Mesenchymal stem cell (in vitro differentiated cells and primary cell): ENCODE results near the gene EPB41L2.

Experiments
- DNase-seq: peaks from one replicate; pipeline ENCODE4 v3.0.0-alpha.2; 2013
- H2AFZ ChIP-seq: one replicate; pipeline ENCODE4 v1.6.1; 2013; ENCODE audit warnings: low read depth, mild to moderate bottlenecking, control low read depth, inconsistent platforms, low read length, moderate library complexity
- H2AK5ac ChIP-seq: 2 replicates; pipeline ENCODE4 v1.6.1; 2013; ENCODE audit warnings: low read length, moderate library complexity, mild to moderate bottlenecking, inconsistent platforms; ENCODE audit not compliant: severe bottlenecking
- H2BK120ac ChIP-seq: one replicate; pipeline ENCODE4 v1.6.1; 2013; ENCODE audit warnings: low read depth, mild to moderate bottlenecking, inconsistent platforms, low read length, moderate library complexity
- H2BK12ac ChIP-seq, 2 experiments: one replicate each; pipeline ENCODE4 v1.6.1; 2013; ENCODE audit warnings: inconsistent platforms in 2 of 2, low read length in 2 of 2, mild to moderate bottlenecking in 2 of 2, moderate library complexity in 2 of 2, control low read depth in 1 of 2
- H2BK15ac ChIP-seq: one replicate; pipeline ENCODE4 v1.6.1; 2013; ENCODE audit warnings: mild to moderate bottlenecking, low read depth, inconsistent platforms; ENCODE audit not compliant: poor library complexity, severe bottlenecking
- H2BK5ac ChIP-seq: 2 replicates; pipeline ENCODE4 v1.6.1; 2013; ENCODE audit warnings: low read depth, mild to moderate bottlenecking, low read length, control low read depth, inconsistent platforms; ENCODE audit not compliant: poor library complexity, severe bottlenecking
- H3K14ac ChIP-seq, 2 experiments: one replicate each; pipeline ENCODE4 v1.6.1; 2013; ENCODE audit warnings: inconsistent platforms in 2 of 2, low read length in 2 of 2, control low read depth in 1 of 2, mild to moderate bottlenecking in 1 of 2, moderate library complexity in 1 of 2
- H3K18ac ChIP-seq, 2 experiments: one replicate each; pipeline ENCODE4 v1.6.1; 2013; ENCODE audit warnings: inconsistent platforms in 2 of 2, low read length in 2 of 2, control low read depth in 1 of 2, low read depth in 1 of 2, mild to moderate bottlenecking in 1 of 2
- H3K23ac ChIP-seq, 2 experiments: one replicate each; pipeline ENCODE4 v1.6.1; 2013; ENCODE audit warnings: inconsistent platforms in 2 of 2, low read length in 2 of 2, mild to moderate bottlenecking in 2 of 2, moderate library complexity in 2 of 2, control low read depth in 1 of 2
- H3K27ac ChIP-seq: 2 replicates; pipeline ENCODE4 v1.5.1; 2013; ENCODE audit warnings: mild to moderate bottlenecking, moderate library complexity, low read length, control low read depth, inconsistent platforms; ENCODE audit not compliant: poor library complexity, severe bottlenecking
- H3K27me3 ChIP-seq, 2 experiments: 2 replicates each; pipeline versions ENCODE4 v1.6.1 to v1.7.0; 2013; ENCODE audit warnings: low read length in 2 of 2, mild to moderate bottlenecking in 2 of 2, moderate library complexity in 2 of 2, control low read depth in 1 of 2, inconsistent platforms in 1 of 2; ENCODE audit not compliant: control insufficient read depth in 1 of 2, insufficient read depth in 1 of 2
- H3K36me3 ChIP-seq, 2 experiments: 2 replicates each; pipeline versions ENCODE4 v1.6.1 to v1.7.0; 2013; ENCODE audit warnings: low read length in 2 of 2, control low read depth in 1 of 2, inconsistent platforms in 1 of 2, low read depth in 1 of 2, mild to moderate bottlenecking in 1 of 2; ENCODE audit not compliant: insufficient read depth in 2 of 2, control insufficient read depth in 1 of 2
- H3K4ac ChIP-seq, 2 experiments: one replicate each; pipeline ENCODE4 v1.6.1; 2013; ENCODE audit warnings: inconsistent platforms in 2 of 2, low read length in 2 of 2, mild to moderate bottlenecking in 2 of 2, moderate library complexity in 2 of 2, control low read depth in 1 of 2, low read depth in 1 of 2
- H3K4me1 ChIP-seq: 2 replicates; pipeline ENCODE4 v1.6.1; 2013; ENCODE audit warnings: low read depth, low read length, control low read depth; ENCODE audit not compliant: control insufficient read depth, insufficient read depth
- H3K4me2 ChIP-seq: 2 replicates; pipeline ENCODE4 v1.6.1; 2013; ENCODE audit warnings: low read length, mild to moderate bottlenecking, inconsistent platforms; ENCODE audit not compliant: poor library complexity, severe bottlenecking
- H3K4me3 ChIP-seq, 2 experiments: 2 replicates each; pipeline versions ENCODE4 v1.5.1 to v1.7.0; 2013; ENCODE audit warnings: low read length in 2 of 2, mild to moderate bottlenecking in 2 of 2, control low read depth in 1 of 2, low read depth in 1 of 2; ENCODE audit not compliant: insufficient read depth in 1 of 2
- H3K79me1 ChIP-seq: replicated peaks from 2 replicates; pipeline ENCODE4 v1.6.1; 2013; ENCODE audit warnings: mild to moderate bottlenecking, control low read depth, low read length, inconsistent platforms; ENCODE audit not compliant: poor library complexity, severe bottlenecking
- H3K9ac ChIP-seq: 2 replicates; pipeline ENCODE4 v1.7.0; 2013; ENCODE audit warnings: mild to moderate bottlenecking, low read length, moderate library complexity
- H3K9me3 ChIP-seq: 2 replicates; pipeline ENCODE4 v1.7.0; 2013; ENCODE audit warnings: mild to moderate bottlenecking, low read length; ENCODE audit not compliant: control insufficient read depth
- H4K8ac ChIP-seq: one replicate; pipeline ENCODE4 v1.6.1; 2013; ENCODE audit warnings: inconsistent platforms, mild to moderate bottlenecking, low read length, moderate library complexity
- H4K91ac ChIP-seq: one replicate; pipeline ENCODE4 v1.6.1; 2013; ENCODE audit warnings: mild to moderate bottlenecking, low read length, inconsistent platforms
- WGBS: methylation state at CpG from one replicate; pipeline ENCODE4 v1.1.7; 2013; ENCODE audit warnings: mixed read lengths; 5-methylcytosine and 5-hydroxymethylcytosine counted together

Gene EPB41L2

DNA sequence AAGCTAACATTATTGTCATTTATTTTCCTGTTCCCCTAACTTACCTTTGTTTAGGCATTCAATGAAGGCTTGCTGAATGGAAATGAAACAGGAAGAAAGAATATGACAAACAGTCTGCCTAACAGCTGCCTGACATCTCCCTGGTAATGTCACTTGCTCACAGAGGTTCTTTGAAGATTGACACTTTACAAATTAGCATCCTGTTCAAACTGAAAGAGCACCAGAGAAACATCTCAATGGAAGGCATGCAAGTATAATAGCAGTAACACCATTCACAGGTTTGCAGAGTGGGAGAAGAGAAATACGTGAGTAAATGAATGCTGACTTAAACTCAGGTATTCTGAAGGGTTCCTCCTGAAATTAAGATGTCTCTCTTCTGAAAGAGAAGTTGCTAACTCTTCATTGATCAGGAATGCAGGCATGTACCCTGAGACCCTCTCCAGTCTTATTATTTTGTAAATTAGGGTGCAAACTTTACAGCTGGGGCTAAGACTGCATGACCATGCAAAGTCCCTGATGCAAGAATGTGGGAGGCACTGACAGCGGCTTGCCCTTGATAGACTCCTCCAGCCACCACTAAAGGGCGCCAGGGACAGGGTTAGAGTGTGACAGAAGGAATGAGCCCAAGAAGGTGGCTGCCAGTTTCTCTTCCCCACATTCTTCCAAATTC is 237.1 kb downstream of the EPB41L2 start:
- Histone ChIP-seq H3K4me3 (no peak overlapping the region), H2AK5ac (no peak overlapping the region), H3K27me3 (no peaks in the 10 kb centered on the region), H3K23ac (no peak overlapping the region), H3K4me1 (no peaks in the 10 kb centered on the region), H3K9ac (no peak overlapping the region), H3K4ac (no peak overlapping the region), H2AFZ (no peak overlapping the region), H4K91ac (no peak overlapping the region), H3K18ac (no peak overlapping the region), H2BK15ac (no peak overlapping the region), H2BK12ac (no peak overlapping the region), H2BK120ac (no peak overlapping the region), H3K36me3 (no peaks in the 10 kb centered on the region), H3K27ac (no peak overlapping the region), H3K79me1 (no peaks in the 10 kb centered on the region), H3K4me2 (no peak overlapping the region), H2BK5ac (no peak overlapping the region), H3K9me3 (no peaks in the 10 kb centered on the region), H4K8ac (no peak overlapping the region), H3K14ac (no peak overlapping the region)
- DNase-seq, result no peak
- 52% methylated on average over 3 of the region's 3 CpGs for WGBS

DNA sequence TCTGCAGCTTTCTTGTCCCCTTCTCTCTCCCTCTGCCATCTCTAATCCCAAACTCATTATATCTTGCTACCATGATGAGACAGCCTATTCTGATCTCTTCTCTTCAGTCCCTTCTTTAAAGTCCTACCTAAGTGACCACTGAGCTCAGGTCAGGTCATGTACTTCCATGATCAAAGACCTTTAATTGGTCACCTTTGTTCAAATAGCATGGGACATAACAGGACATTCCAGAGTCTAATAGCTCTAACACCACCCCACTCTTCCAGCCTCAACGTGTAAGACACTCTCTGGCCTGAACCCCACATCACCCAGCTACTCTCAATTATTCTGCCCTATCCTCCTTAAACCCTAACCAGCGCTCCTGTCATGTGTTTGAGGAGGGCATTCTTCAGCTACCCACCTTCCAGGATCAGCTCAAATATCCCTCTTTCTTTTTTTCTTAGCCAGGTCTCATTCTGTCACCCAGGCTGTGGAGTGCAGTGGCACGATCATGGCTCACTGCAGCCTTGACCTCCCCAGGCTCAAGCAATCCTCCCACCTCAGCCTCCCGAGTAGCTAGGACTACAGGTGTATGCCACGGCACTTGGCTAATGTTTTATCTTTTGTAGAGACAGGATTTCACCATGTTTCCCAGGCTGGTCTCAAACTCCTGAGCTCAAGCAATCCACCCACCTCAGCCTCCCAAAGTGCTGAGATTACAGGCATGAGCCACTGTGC is 237.9 kb downstream of the EPB41L2 start:
- no peak overlapping the region for H2BK120ac ChIP-seq
- no peaks in the 10 kb centered on the region for H3K79me1 ChIP-seq
- H3K27me3 ChIP-seq, result no peaks in the 10 kb centered on the region
- H2AFZ ChIP-seq, result no peak overlapping the region
- H3K4me1 ChIP-seq, result no peaks in the 10 kb centered on the region
- no peak overlapping the region for H2AK5ac ChIP-seq
- no peak overlapping the region for H3K27ac ChIP-seq
- no peaks in the 10 kb centered on the region for H3K9me3 ChIP-seq
- no peak for DNase-seq
- no peak overlapping the region for H3K14ac ChIP-seq
- H3K36me3 ChIP-seq, result no peaks in the 10 kb centered on the region
- no peak overlapping the region for H2BK12ac ChIP-seq
- H2BK15ac ChIP-seq, result no peak overlapping the region
- H2BK5ac ChIP-seq, result no peak overlapping the region
- H3K23ac ChIP-seq, result no peak overlapping the region
- no peak overlapping the region for H3K4me2 ChIP-seq
- no peak overlapping the region for H3K4ac ChIP-seq
- no peak overlapping the region for H4K91ac ChIP-seq
- 94% methylated on average over 5 of the region's 5 CpGs for WGBS
- no peak overlapping the region for H3K18ac ChIP-seq
- H3K4me3 ChIP-seq, result no peak overlapping the region
- H3K9ac ChIP-seq, result no peak overlapping the region
- H4K8ac ChIP-seq, result no peak overlapping the region

DNA sequence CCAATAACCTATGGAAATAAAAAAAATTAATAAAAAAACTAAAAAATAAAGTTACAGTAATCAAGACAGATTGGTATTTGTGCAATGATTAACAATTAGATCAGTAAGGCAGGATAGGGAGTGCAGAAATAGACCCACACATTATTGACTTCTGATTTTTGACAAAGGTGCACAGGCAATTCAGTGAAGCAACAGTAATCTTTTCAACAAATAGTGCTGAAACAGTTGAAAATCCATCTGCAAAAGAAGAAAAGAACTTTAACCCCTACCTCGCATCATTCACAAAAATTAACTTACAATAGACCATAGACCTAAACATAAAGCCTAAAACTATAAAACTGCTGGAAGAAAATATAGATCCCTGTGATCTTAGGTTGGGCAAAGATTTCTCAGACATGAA is 240.3 kb downstream of the EPB41L2 start:
- no peak overlapping the region for H3K4me3 ChIP-seq
- no peak overlapping the region for H2BK120ac ChIP-seq
- no CpG with 5 or more reads among the region's 1 CpG for WGBS
- no peaks in the 10 kb centered on the region for H3K36me3 ChIP-seq
- H2BK12ac ChIP-seq, result no peak overlapping the region
- H3K4ac ChIP-seq, result no peak overlapping the region
- no peaks in the 10 kb centered on the region for H3K4me1 ChIP-seq
- H3K27ac ChIP-seq, result no peak overlapping the region
- H3K14ac ChIP-seq, result no peak overlapping the region
- no peak overlapping the region for H4K91ac ChIP-seq
- no peak overlapping the region for H2BK15ac ChIP-seq
- no peak overlapping the region for H4K8ac ChIP-seq
- no peak overlapping the region for H3K4me2 ChIP-seq
- no peaks in the 10 kb centered on the region for H3K27me3 ChIP-seq
- no peak for DNase-seq
- H3K9ac ChIP-seq, result no peak overlapping the region
- H3K18ac ChIP-seq, result no peak overlapping the region
- H2AFZ ChIP-seq, result no peak overlapping the region
- H3K23ac ChIP-seq, result no peak overlapping the region
- no peak overlapping the region for H2BK5ac ChIP-seq
- no peak overlapping the region for H2AK5ac ChIP-seq
- no peaks in the 10 kb centered on the region for H3K9me3 ChIP-seq
- no peaks in the 10 kb centered on the region for H3K79me1 ChIP-seq

DNA sequence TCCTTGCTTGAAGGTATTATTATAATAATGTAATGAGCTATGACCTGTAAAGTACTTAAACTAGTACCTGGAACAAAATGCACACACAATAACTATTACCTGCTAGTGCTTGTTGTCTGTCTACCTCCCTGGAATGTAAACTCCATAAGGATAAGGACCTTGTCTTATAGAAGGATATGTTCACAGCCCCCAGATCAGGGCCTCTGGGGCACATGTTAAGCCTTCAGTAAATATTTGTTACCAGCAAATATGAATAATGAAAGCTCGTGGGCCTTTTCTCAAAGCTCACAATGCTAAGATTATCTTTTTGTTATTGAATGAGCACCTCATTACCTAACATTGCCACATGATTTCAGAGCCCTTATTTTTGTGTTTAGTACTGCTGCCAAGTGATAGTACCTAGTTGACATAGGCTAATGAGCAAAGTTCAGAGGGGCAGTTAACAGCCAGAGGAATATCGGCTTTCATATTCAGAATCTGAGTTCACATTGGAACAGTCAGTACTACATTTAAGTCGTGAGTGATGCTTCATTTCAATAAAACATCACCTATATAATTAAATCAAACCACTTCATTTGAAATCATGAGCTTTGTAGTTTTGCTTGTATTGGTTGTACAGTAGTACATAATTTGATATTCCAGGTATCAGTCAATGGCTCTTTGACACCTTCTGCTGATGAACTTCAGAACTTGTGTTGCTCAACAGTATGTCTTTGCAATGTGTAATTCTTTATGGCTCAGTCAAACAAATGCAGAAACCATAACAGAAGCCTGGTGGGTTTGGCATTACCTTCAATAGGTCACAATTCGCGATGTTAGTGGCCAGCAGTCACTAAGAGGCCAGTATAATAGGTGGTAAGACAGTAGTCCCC is 247.6 kb downstream of the EPB41L2 start:
- WGBS, result 74% methylated on average over 3 of the region's 5 CpGs
- no peak overlapping the region for H3K18ac ChIP-seq
- H3K14ac ChIP-seq, result no peak overlapping the region

More for the DNA sequence above, 247.6 kb downstream of the EPB41L2 start:
- no peak overlapping the region for H3K23ac ChIP-seq
- H2BK5ac ChIP-seq, result no peak overlapping the region
- H3K9ac ChIP-seq, result no peak overlapping the region
- no peaks in the 10 kb centered on the region for H3K9me3 ChIP-seq
- H2BK15ac ChIP-seq, result no peak overlapping the region
- no peak overlapping the region for H4K91ac ChIP-seq
- no peaks in the 10 kb centered on the region for H3K27me3 ChIP-seq
- no peak overlapping the region for H2AK5ac ChIP-seq
- no peak overlapping the region for H2BK120ac ChIP-seq
- H2BK12ac ChIP-seq, result no peak overlapping the region
- H3K4me2 ChIP-seq, result no peak overlapping the region
- H2AFZ ChIP-seq, result no peak overlapping the region
- DNase-seq, result no peak
- no peak overlapping the region for H3K27ac ChIP-seq
- H3K4me3 ChIP-seq, result no peak overlapping the region
- no peak overlapping the region for H3K4ac ChIP-seq
- H3K4me1 ChIP-seq, result no peaks in the 10 kb centered on the region
- H3K79me1 ChIP-seq, result no peaks in the 10 kb centered on the region
- H4K8ac ChIP-seq, result no peak overlapping the region
- H3K36me3 ChIP-seq, result no peaks in the 10 kb centered on the region
